Measurements from ENCODE around the gene SELENOO.
A peak's percentile ranks its signal among the peaks of the same experiment; 100 is the strongest.

Gene SELENOO

DNA sequence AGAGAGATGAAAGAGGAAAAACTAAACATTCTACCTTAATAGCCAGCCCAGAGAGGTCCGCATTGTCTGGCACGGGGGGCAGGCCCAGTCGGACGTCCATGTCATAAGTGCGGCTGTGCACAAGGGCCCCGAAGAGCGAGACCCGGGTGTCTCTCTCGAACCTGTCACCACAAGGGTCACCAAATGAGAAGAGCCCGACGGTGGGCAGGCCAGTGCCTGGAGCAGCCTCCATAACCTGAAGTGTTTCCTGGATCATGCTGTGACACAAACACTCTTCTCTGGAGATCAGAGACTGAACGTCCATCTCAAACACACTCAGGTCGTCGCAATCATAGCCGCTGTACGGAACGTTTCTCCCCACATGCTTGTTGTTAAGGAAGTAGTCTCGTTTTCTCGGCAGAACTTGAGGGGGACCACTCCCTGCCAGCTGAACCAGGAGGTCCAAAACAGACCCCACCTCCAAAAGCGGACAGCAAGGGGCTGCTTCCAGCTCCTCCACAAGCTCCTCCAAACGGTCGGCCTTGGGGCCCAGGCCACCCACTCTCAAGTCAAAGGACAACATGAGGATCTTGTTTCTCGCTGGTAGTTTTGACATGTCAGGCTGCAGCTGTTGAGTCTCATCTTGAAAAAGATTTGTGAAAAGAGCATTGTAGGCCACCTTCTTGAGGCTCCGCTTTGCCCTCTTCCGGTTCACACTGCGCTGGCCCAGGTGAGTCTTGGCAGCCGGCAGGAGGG, 43.0 kb downstream of the SELENOO start:
- DNase-seq = no peak

DNA sequence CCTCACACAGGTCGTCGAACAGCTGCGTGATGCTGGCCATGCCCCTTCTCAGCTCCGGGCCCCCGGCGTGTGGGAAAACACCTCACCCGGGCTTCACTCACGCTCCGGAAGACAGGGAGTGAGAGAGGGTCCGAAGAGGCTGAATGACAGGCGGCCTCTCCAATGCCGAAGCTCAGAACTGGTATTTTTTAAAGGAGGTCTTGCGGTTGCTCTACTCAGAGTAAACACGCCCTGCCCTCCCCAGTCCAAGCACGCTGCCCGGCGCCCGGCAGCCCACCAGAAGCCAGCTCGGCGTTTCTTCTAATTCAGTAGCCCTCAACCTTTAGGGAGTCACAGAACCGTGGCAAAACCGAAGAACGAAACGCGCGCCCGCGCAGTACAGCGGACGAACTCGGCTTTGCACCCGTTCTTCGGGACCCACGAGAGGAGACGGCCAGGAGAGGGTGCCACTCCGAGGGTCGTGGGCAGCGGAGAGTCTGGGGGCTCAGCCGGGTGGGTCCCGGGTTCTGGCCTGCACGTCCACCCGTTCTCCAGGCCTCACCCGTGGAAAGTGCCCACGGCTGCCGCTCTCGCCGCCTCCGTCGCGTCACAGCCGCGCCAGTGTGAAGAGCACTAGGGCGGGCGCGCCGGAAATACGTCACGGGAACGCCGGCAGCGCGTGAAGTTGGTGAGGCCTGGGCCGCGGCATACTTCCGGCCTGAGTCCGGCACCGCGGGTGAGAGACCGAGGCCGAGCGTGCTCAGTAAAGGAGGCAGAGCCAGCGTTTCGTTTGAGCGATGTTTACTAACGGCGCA, 43.8 kb downstream of the SELENOO start, which contains the start of gene TUBGCP6:
Gene TUBGCP6 (minus strand): TSS at position 604 of the 794 bp plus-strand sequence. CDS start 564 bp downstream, at position 40.
- DNase-seq = peak; percentile 90

DNA sequence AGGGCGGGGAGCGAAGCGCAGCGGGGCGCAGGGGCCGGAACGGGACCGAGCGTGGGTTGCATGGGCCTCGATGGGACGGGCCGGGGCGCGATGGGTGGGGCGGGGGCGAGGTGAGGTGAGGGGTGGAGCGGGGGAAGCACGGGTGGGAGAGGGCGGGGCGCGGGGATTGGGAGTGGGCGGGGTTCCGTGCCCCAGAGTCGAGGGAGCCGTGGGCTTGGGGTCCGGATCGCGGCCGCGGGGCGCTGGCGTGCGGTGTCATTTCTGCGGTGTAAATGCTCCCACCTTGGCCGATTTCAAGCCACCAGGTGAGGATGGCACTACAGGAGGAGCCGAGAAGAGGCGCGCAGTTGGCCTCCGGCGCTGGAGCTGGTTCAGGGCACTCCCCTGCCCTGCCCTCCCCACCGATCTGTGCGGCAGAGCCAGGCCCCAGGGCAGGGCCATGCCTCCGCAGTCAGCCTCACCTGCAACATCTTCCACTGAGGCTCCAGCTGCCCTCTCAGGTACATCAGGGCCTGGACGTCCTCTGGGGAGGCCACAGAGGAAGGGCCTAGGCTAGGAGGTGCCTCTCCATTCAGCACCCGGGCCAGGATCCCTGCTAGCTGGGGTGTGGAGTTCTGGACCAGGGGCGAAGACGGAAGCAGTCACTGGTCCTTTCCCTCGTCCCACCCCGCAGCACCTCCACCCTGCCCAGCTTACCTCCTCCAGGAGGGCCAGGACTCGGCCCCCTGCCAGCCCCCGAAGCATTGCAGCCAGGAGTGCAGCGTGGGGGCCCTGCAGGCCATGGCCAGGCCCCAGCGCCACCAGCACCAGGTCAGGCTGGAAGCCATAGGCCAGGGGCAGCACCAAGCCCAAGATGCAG, 44.6 kb downstream of the SELENOO start:
- DNase-seq = peak; percentile 15

DNA sequence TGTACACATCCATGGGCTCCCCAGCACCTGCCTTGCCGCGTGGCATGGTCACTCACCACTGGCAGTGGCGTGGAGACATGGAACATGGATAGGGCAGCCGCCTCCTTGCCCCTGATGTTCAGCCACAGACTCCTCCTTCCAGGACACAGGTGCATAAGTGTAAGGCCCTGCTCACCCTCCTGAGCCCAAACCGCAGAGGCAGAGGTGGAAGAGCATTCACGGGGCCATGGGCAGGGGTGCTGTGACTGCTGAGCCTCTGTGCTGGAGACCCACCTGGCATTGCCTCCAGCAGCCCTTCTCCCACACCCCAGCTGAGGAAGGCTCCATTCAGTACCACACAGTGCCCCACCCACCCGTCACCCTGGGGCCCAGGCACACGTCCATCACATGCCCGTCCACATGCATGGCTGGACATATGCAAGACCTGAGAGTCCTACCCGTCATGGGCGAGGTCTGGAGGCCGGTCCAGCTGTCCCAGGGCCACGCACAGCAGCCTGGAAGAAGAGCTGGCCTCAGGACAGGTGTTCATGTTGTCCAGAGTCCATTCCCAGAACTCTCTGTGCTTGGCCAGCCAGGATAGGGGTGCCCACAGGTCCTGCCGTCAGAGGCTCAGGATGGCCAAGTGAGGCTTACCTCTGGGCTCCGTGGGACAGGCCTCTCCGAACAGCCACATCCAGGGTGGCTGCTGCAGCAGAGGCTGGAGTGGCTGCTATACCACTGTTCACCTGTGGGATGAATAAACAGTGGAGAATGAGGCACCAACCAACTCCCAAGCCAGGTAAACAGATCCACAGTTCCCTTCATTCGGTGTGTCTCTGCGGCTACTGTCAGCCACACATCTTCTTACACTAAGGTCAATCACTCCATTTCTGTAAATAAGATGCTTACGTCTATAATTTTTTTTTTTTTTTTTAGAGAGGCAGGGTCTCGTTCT, 45.7 kb downstream of the SELENOO start:
- no peak for DNase-seq

DNA sequence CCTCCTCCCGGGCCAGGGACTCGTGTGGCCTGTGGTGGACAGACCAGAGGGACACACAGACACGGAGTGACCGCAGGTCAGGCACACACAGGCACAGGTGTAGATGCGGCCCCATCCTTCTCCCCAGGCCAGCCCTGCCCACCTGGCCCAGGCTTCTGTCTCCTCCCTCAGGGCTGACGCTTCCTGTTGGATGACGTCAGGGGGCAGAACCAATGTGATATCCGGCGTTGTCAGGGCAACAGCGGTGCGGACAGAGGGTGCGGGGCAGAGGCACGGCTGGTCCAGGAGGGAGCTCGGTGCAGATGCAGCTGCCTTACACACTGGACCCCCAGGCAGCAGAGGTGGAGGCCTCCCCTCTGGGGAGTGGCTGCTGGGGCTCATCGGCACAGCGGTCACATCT, 46.9 kb downstream of the SELENOO start:
- no peak for DNase-seq

DNA sequence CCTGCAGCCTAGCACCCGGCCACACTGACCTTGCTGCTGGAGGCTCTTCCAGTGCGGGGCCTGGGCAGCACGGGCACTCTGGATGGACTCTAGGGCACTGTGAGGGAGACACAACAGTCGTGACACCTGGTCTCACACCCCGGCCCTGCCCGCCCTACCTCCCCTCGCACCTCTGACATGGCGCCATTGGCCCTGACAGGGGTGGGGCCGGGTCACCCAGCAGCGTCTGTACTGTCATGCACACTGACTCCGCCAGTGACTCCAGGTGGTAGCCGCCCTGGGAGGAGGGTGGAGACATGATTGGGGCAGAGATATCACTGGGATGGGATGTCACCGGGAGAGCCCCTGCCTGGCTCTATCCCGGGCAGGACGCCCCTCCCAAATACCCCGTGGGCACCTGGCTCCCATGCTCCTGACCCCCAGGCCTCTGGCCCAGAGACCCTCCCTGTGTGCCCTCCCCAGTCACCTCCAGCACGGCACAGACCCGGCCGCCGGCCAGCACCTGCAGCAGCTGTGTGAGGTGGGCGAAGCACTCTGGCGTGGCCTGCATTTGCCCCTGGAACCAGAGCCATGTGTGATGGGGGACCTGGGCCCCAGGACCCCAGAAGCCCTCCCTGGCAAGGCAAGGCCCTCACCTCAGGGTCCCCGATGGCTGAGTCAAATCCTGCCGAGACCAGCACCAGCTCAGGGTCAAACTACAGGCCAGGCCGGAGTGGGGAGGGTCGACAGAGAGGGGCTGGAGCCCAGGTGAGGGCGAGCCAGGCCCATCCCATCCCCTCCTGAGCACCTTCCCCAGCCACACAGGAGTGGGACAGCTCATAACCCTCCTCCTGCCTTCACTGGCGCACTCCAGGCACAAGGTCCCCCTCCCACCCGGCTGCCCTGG, 47.6 kb downstream of the SELENOO start:
- DNase-seq = no peak

DNA sequence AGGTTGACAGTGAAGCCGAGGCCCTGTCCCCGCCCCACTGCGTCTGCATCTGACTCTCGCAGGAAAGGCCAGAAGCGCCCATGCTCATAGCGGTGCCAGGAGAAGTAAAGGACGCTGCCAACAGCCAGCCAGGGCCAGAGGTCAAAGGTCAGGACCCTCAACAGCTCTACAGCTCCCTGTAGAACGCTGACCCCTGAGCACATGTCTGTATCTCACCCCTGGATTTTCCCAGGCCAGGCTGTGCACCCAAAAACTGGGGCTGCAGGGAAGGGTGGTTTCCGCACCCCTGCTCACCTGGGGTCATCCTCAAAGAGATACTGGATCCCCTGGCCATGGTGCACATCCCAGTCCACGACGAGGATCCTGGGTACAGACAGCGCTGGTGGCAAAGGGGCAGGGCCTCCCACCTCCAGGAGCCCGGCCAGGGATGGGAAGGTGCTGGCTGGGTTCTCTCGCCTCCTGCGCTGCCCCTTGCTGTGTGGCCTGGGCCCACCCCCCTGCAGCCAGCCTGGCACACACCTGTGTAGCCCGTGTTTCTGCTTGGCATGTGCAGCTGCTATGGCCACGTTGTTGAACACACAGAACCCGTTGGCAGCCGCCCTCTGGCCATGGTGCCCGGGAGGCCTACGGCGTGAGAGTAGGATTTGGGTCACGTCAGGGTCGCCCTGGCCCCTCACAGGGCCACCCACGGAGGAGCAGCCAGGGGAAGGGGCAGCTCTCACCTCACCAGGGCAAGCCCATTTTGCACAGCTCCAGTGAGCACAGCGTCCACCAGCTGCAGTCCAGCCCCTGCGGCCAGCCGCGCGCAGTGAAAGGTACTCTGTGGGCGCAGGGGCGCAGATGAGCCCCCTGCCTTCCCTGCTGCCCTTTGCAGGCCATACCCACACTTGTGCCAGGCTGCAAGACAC, 48.8 kb downstream of the SELENOO start:
- no peak for DNase-seq

DNA sequence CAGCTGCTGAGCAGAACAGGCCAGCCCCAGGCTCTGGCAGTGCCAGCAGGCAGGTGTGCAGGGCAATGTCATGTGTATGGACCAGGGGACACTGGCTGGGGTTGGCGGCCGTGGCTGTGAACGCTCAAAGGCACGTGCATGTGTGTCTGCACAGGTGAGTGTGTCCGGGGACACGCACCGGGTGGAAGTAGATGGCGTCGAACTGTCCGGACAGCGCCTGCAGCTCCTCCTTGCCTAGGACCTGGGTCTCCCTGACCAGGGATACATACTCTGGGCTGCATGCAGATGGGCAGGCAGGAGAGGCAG, 49.4 kb downstream of the SELENOO start:
- DNase-seq = no peak

DNA sequence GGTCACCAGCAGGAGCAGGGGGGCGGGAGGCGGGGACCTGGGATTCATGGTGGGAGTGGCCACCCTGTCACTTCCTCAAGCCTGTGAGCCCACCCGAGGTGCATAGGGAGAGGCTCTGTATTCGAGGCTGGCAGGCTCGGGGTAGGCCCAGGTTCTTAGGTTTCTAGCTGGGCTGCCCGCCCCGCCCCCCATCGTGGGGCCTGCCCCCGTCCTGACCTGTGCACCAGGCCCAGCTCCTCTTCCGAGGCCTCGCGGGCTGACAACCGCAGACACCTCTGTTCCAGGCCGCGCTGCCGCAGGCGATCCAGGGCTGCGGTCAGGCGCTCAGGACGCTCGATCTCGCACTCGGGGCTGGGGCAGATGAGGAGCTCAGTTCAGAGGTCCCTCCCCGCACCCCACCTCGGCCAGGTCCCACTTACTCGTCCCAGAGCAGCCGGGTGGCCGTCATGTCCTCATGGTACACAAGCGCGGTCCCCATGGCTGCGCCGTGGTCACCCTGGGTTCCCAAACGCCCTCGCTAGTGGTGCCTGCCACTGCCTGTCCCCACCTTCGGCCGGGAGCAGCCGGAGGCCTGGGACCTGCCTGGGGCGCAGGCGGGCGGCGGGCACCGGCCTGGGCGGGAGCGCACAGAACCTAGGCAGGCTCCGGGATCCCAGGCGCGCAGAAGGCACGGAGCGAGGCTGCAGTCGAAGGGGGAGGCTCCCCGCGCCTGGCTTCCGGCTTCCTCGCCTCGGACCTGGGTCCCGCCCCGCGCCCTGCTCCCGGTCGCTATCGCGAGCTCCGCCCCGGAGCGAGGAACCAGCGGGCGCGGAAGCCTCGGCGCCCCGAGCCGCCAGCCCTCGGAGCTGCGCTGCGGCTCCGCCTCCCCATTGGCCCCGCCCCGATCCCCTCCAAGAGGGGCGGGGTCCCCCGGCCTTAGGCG, 50.0 kb downstream of the SELENOO start, which contains the start of gene HDAC10:
Gene HDAC10 (minus strand): TSS at position 711 of the 922 bp plus-strand sequence. CDS start 233 bp downstream, at position 478.
- DNase-seq = peak; percentile 64

DNA sequence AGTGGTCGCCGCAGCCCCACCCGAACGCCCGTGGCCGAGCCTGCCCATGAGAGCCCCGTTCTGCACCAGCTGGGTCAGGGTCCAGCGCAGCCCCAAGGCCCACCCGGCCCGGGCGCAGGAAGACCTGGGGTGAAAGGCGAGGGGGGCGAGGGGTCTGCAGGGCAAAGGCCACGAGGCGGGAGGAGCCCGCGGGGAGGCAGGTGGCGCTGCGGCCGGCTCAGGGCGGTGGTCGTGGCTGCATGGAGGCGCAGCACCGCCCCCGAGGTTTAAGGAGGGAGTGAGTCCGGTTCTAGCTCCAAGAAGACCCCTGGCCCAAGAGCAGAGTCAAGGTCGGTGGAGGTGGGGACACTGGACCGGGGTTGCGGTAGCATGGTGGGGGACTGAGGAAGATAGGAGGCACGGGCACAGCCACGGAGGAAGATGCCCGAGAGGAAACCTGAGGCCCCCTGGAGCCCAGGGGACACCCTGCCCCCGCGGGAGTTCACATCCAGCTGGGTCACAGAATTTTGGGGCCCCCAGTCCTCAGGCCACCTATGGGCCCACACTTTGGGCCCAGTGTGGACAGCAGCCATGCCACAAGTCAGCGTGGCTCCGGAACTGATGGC, 50.8 kb downstream of the SELENOO start:
- no peak for DNase-seq

DNA sequence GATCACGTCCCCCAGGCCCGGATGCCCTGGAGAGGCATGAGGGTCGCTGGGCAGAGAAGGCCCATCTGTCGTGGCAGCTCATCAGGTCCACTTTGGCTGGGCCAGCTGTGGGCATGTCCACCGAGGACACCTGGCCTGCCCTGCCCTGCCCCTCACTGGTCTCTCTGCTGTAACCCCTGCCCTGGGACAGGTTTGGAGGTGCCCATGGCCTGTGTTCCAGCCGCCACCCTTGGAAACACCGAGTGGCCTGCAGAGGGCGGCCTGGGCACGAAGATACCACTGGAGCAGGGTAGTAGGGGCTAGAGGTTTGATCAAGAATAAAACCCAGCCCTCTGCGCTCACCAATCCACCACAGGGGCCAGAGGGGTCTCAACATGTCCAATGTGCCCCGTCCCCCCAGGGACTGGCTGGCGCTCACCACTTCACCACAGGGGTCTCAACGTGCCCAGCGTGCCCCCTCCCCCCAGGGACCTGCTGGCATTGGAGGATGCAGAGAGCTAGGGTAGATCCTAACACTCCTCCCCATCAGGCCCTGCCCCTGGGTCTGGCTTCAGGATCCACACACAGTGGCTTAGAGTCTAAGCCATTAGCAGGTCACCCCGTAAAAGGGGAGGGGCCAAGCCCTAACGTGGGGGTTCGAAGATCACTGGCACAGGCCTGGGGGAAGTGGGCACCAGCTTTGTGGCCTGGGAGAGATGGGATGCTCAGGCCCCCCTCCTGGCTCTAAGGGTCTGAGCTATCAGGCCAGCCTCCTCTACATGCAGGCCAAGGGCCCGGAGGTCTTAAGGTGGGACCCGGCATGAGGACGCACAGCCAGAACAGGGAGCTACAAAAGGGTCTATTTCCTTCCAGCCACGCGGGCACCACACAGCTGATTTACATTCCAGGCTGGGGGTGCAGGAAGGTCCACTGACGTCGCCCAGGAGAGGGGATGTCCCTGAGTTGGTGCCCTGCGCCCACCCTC, 51.6 kb downstream of the SELENOO start:
- peak; percentile 35 for DNase-seq

DNA sequence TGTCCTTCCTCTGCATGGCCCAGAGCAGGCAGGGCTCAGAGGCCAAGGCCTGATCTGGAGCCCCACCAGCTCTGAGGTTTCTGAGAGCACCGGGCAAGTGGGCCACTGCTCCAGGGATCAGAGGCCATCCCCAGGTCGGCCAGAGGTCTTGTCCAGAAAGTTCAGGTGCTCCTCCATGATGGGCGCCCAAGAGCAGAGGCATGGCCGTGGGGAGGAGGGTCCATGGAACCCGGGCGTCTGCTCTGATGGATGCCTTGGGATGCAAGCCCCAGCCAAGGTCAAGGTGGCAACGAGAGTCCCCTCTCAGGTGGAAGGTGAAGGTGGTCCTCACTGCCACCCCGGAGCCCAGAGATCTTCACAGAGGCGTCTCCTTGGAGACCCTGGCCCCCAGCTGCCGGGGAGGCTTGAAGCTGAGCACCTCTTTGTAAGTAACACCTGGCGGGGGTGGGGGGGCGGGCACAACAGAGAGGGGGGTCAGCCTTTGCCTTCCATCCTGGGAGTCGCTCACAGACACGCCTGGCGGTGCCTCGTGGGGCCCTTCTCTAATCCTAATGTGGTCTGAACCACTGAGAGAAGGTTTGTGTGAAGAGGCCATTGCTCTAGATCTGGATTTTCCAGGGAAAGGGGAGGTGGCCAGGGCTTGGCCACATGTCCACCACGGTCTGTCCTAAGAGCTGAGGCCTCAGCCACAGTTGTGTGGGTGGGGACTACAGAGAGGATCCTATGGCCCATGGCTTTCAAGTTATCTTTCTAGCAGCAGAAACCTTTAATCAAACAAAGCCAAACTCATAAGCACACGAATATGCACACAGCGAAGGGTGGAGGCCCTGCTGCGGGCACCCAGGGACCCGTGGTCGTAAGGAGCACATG, 52.5 kb downstream of the SELENOO start:
- no peak for DNase-seq

DNA sequence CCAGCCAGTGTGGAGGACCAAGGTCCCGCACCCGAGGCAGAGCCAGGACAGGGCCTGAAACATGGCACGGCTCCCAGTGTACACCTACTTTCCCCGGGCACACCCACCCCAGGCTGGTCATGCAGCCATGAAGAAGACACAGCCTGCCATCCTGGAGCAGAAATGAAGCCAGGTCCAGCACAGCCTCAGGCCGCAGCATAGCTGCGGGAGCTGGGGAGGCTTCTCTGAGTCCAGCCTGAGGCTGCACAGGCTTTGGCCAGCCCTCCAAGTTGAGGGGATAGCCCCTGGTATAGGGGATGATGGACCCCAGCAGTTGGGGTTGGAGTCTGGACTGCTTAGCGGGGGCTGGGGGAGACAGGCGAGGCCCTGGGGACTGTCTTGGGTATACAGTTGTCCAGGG, 53.1 kb downstream of the SELENOO start:
- no peak for DNase-seq

DNA sequence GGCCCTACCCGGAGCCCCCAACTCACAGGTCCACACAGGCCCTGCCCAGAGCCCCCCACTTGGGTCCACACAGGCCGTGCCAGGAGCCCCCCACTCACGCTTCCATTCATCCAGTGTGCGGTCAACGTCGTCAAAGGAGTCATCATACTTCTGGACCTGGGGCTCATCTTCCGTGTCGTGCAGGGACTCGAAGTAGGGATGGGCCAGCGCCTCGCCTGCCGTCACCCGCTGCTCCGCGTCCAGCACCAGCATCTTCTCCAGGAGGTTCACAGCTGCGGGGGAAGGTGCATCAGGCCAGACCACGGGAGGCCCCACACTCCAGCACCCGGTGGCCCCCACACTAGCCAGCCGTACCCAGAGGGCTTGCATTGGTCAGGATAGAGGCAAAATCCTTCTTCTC, 54.3 kb downstream of the SELENOO start:
- DNase-seq = no peak

DNA sequence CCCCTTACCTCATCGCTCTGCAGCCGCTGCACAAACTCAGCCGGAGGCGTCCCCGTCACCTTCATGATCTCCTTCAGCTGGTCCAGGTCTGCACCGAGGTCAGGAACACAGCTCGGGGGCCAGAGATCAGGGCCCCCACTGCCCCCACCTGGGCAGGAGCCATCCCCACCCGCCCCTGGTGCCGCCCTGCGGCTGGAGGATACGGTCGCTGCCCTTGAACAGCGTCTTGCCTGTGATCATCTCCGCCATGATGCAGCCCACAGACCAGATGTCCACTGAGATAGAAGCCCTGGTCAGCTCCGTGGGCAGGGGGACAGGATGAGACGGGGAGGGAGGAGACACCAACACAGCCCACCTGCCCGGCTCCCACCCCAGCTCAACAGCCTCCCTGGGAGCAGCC, 54.8 kb downstream of the SELENOO start:
- DNase-seq = no peak

DNA sequence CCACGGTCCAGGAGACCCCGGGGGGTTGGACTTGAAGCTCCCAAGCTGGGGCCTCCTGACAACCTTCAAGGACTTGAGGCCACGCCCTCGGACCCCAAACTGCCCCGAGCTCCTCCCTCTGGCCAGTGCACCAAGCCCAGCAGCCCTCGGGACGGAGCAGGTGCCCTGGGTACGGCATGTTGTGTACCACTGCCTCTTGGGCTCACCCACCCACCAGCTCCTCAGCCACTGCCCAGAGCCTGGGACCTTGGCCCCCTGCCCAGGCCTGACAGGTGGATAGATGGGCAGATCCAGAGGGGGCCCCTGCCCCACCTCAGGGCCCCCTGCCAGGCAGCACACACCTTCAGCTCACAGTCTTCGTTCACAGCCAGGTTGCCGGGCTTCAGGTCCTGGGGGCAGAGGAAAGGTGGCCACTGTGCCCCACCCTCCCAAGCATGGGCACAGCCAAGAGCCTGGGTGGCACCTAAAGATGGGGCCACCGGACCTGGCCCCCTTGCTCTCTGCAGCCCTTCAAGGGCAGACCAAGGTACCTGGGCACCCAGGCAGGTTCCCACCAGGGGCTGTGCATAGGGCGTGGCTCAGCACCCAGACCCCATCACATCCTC, 55.5 kb downstream of the SELENOO start:
- DNase-seq = no peak
